Neuronal stem cell (in vitro differentiated cells): Measurements from ENCODE around the gene FAM50A.
"Not testable (repeated sequence)": the region's sequence is repeated elsewhere in the genome, so short reads cannot be mapped to it uniquely, and the experiment has no call there.

Experiments used
- DNase-seq: peaks from one replicate; pipeline ENCODE4 v3.0.0-alpha.2; 2013; ENCODE audit warnings: low spot score
- H2AFZ ChIP-seq: one replicate; pipeline ENCODE4 v1.6.1; 2013; ENCODE audit warnings: mild to moderate bottlenecking, low read length, inconsistent platforms
- H2AK5ac ChIP-seq: 2 replicates; pipeline ENCODE4 v1.6.1; 2013; ENCODE audit warnings: low read depth, mild to moderate bottlenecking, inconsistent platforms, low read length, moderate library complexity, mixed read lengths
- H2BK120ac ChIP-seq: 2 replicates; pipeline ENCODE4 v1.6.1; 2013; ENCODE audit warnings: low read depth, mild to moderate bottlenecking, inconsistent platforms, low read length, moderate library complexity, mixed read lengths
- H2BK12ac ChIP-seq: one replicate; pipeline ENCODE4 v1.6.1; 2013; ENCODE audit warnings: low read length, inconsistent platforms
- H2BK15ac ChIP-seq: 2 replicates; pipeline ENCODE4 v1.6.1; 2013; ENCODE audit warnings: mild to moderate bottlenecking, low read length, inconsistent platforms, mixed read lengths
- H2BK5ac ChIP-seq: one replicate; pipeline ENCODE4 v1.6.1; 2013; ENCODE audit warnings: inconsistent platforms, mild to moderate bottlenecking, low read length, moderate library complexity
- H3K14ac ChIP-seq: one replicate; pipeline ENCODE4 v1.6.1; 2013; ENCODE audit warnings: low read length, inconsistent platforms
- H3K18ac ChIP-seq: 2 replicates; pipeline ENCODE4 v1.6.1; 2013; ENCODE audit warnings: low read length, inconsistent platforms
- H3K23ac ChIP-seq: 2 replicates; pipeline ENCODE4 v1.6.1; 2013; ENCODE audit warnings: low read depth, mild to moderate bottlenecking, mixed read lengths, low read length, inconsistent platforms; ENCODE audit not compliant: poor library complexity
- H3K27ac ChIP-seq: replicated peaks from 3 replicates; pipeline ENCODE4 v1.5.1; 2013; ENCODE audit warnings: low read length, inconsistent platforms
- H3K27me3 ChIP-seq, 3 experiments: 2 replicates each; pipeline ENCODE4 v1.6.1; 2013; ENCODE audit warnings: low read length in 3 of 3, mild to moderate bottlenecking in 2 of 3, inconsistent platforms in 1 of 3, low read depth in 1 of 3, mixed read lengths in 1 of 3, moderate library complexity in 1 of 3; ENCODE audit not compliant: control insufficient read depth in 3 of 3, insufficient read depth in 3 of 3
- H3K36me3 ChIP-seq, 2 donors: replicated peaks in 1 of 2; 2 replicates each; pipeline ENCODE4 v1.6.1; 2013; ENCODE audit warnings: low read length in 2 of 2; ENCODE audit not compliant: control insufficient read depth in 2 of 2, insufficient read depth in 2 of 2
- H3K4ac ChIP-seq: 2 replicates; pipeline ENCODE4 v1.6.1; 2013; ENCODE audit warnings: inconsistent platforms, mild to moderate bottlenecking, low read length, moderate library complexity
- H3K4me1 ChIP-seq, 2 donors: 1 replicate in 1 of 2; 2 replicates in 1 of 2; pipeline ENCODE4 v1.6.1; 2013; ENCODE audit warnings: low read length in 2 of 2, low read depth in 1 of 2; ENCODE audit not compliant: control insufficient read depth in 2 of 2, insufficient read depth in 1 of 2
- H3K4me2 ChIP-seq: one replicate; pipeline ENCODE4 v1.6.1; 2013; ENCODE audit warnings: mild to moderate bottlenecking, low read length, inconsistent platforms; ENCODE audit not compliant: insufficient read depth, poor library complexity, severe bottlenecking
- H3K4me3 ChIP-seq, 2 donors: 2 replicates each; pipeline ENCODE4 v1.5.1; 2013; ENCODE audit warnings: low read length in 2 of 2, mild to moderate bottlenecking in 2 of 2, inconsistent platforms in 1 of 2, moderate library complexity in 1 of 2
- H3K79me1 ChIP-seq: one replicate; pipeline ENCODE4 v1.6.1; 2013; ENCODE audit warnings: low read depth, mild to moderate bottlenecking, inconsistent platforms, low read length, moderate library complexity
- H3K9ac ChIP-seq: one replicate; pipeline ENCODE4 v1.6.1; 2013; ENCODE audit warnings: mild to moderate bottlenecking, low read depth, low read length, inconsistent platforms; ENCODE audit not compliant: poor library complexity
- H3K9me3 ChIP-seq, 2 donors: replicated peaks in 1 of 2; 2 replicates each; pipeline versions ENCODE3 to v1.6.1; 2013; ENCODE audit warnings: low read length in 2 of 2, mild to moderate bottlenecking in 2 of 2, inconsistent platforms in 1 of 2, low read depth in 1 of 2, mixed read lengths in 1 of 2, moderate library complexity in 1 of 2; ENCODE audit not compliant: control insufficient read depth in 2 of 2, insufficient read depth in 1 of 2
- H4K8ac ChIP-seq: one replicate; pipeline ENCODE4 v1.6.1; 2013; ENCODE audit warnings: low read depth, mild to moderate bottlenecking, inconsistent platforms, low read length, moderate library complexity
- H4K91ac ChIP-seq: one replicate; pipeline ENCODE4 v1.6.1; 2013; ENCODE audit warnings: low read length, low read depth, mild to moderate bottlenecking, inconsistent platforms; ENCODE audit not compliant: poor library complexity
- WGBS, 2 donors: extraction: QIAGEN DNeasy Blood & Tissue Kit; methylation state at CpG; one replicate each; pipeline ENCODE4 v1.1.7; 2013; ENCODE audit warnings: missing lambda C conversion rate in 2 of 2, mixed read lengths in 1 of 2; ENCODE audit not compliant: insufficient read length in 2 of 2, insufficient replicate concordance in 1 of 2; ENCODE audit errors: extremely low coverage in 2 of 2; 5-methylcytosine and 5-hydroxymethylcytosine counted together

Gene FAM50A

GRCh38 chrX:154400369-154400817 lies 43.5 kb upstream of the FAM50A start:
- not testable (repeated sequence) for H3K4me3 ChIP-seq, H2BK12ac ChIP-seq, H3K14ac ChIP-seq, DNase-seq, H2BK5ac ChIP-seq, H3K18ac ChIP-seq, H2BK15ac ChIP-seq, H2BK120ac ChIP-seq, H4K8ac ChIP-seq, H3K79me1 ChIP-seq, H3K27me3 ChIP-seq, H2AFZ ChIP-seq, H3K4ac ChIP-seq, H3K23ac ChIP-seq, H3K9me3 ChIP-seq, H3K27ac ChIP-seq, H2AK5ac ChIP-seq, H3K4me1 ChIP-seq, H3K4me2 ChIP-seq, H4K91ac ChIP-seq, H3K9ac ChIP-seq
- WGBS, 2 donors: no CpG with 5 or more reads among the region's 6 CpGs
- H3K36me3 ChIP-seq: peaks cover 18 to 27% of the 10 kb centered on the region in 2 donors

GRCh38 chrX:154401045-154401799 lies 42.7 kb upstream of the FAM50A start:
- no peak overlapping the region for H3K14ac ChIP-seq
- H2BK12ac ChIP-seq: no peak overlapping the region
- no CpG with 5 or more reads among the region's 6 CpGs for WGBS, 2 donors
- peak overlapping the region; percentile 80 for H3K23ac ChIP-seq
- H3K9me3 ChIP-seq: no peaks in the 10 kb centered on the region
- peaks cover 4 to 6% of the 10 kb centered on the region in 2 donors for H3K4me1 ChIP-seq
- H3K27me3 ChIP-seq: no peaks in the 10 kb centered on the region
- no peak overlapping the region for H2BK15ac ChIP-seq
- no peak overlapping the region for H2AK5ac ChIP-seq
- no peak overlapping the region for H2AFZ ChIP-seq
- H3K27ac ChIP-seq: no peak overlapping the region
- DNase-seq: no peak
- no peak overlapping the region for H4K91ac ChIP-seq
- H4K8ac ChIP-seq: no peak overlapping the region
- no peak overlapping the region for H3K18ac ChIP-seq
- peaks cover 2% of the 10 kb centered on the region for H3K79me1 ChIP-seq
- H2BK120ac ChIP-seq: no peak overlapping the region
- no peak overlapping the region for H3K4ac ChIP-seq
- peaks cover 18 to 27% of the 10 kb centered on the region in 2 donors for H3K36me3 ChIP-seq
- H3K4me3 ChIP-seq: no peak overlapping the region
- H3K4me2 ChIP-seq: no peak overlapping the region
- H2BK5ac ChIP-seq: no peak overlapping the region
- no peak overlapping the region for H3K9ac ChIP-seq

GRCh38 chrX:154401918-154402621 lies 41.9 kb upstream of the FAM50A start:
- Histone ChIP-seq H2AFZ (no peak overlapping the region), H4K8ac (no peak overlapping the region), H3K18ac (no peak overlapping the region), H3K79me1 (peaks cover 2% of the 10 kb centered on the region), H4K91ac (no peak overlapping the region), H3K9me3 (no peaks in the 10 kb centered on the region), H2AK5ac (no peak overlapping the region), H2BK15ac (no peak overlapping the region), H3K27ac (no peak overlapping the region), H3K4me1 (peaks cover 4 to 6% of the 10 kb centered on the region in 2 donors), H3K36me3 (peaks cover 18 to 27% of the 10 kb centered on the region in 2 donors), H2BK12ac (no peak overlapping the region), H2BK5ac (no peak overlapping the region), H3K9ac (no peak overlapping the region), H3K14ac (no peak overlapping the region), H3K4ac (no peak overlapping the region), H3K27me3 (no peaks in the 10 kb centered on the region), H3K4me3 (no peak overlapping the region), H2BK120ac (no peak overlapping the region), H3K23ac (no peak overlapping the region), H3K4me2 (no peak overlapping the region)
- DNase-seq: no peak
- WGBS, 2 donors: no CpG with 5 or more reads among the region's 6 CpGs

- Histone ChIP-seq H3K27me3 (no peaks in the 10 kb centered on the region), H3K23ac (no peak overlapping the region), H2AK5ac (no peak overlapping the region), H2BK120ac (no peak overlapping the region), H3K4me2 (no peak overlapping the region), H3K4me1 (peaks cover 4 to 6% of the 10 kb centered on the region in 2 donors), H2BK15ac (no peak overlapping the region), H2BK5ac (no peak overlapping the region), H4K91ac (no peak overlapping the region), H3K36me3 (peaks cover 18 to 27% of the 10 kb centered on the region in 2 donors), H3K9ac (peak overlapping the region; percentile 4), H3K14ac (no peak overlapping the region), H3K18ac (no peak overlapping the region), H3K27ac (no peak overlapping the region), H2AFZ (no peak overlapping the region), H2BK12ac (no peak overlapping the region), H3K79me1 (peaks cover 2% of the 10 kb centered on the region), H3K9me3 (no peaks in the 10 kb centered on the region), H4K8ac (no peak overlapping the region), H3K4ac (no peak overlapping the region), H3K4me3 (no peak overlapping the region)
- WGBS, 2 donors: no CpG with 5 or more reads among the region's 19 CpGs
- DNase-seq: no peak
Measured at GRCh38 chrX:154402622-154403127, 41.3 kb upstream of the FAM50A start.
